ENCODE data around the gene ATP5PB. TPM values are rescaled to one million over a fixed set of nuclear protein-coding genes. Genes with fewer than 3 reads are reported as not detected.

The ATP5PB gene
- total RNA-seq, 2 experiments from 2014 or later, result 286 to 303 TPM

DNA sequence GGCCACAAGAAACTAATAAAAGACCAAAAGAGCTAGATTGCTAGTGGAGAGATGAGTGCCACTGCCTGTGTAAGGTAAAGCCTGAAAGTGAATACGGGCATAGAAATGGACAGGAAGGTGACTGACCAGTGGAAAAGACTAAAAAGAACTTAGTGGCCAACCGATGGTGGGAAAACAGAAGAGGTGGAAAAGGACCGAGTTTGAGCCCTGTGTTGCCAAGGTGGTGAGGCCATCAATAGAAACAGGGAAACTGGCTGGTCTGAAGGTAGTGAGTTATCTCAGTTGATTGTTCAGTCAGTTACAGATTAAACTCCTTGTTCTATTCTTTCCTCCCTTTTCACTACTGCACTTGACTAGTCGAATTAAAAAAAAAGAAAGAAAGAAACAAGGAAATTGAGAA, 2.7 kb upstream of the ATP5PB start:
- no peak for DNase-seq (ENCODE audit: low spot score)
- H3K4me2 ChIP-seq (ENCODE audit: low read length), result peak overlapping the region; percentile 88
- H3K9me2 ChIP-seq (ENCODE audit: insufficient read depth, low read length), result no peaks in the 10 kb centered on the region
- intact Hi-C loops (cut with micrococcal nuclease; ENCODE audit: unreplicated experiment), result loop anchor here (10.0 kb wide), 1 partner anchor 102 kb away; no protein-coding TSS in a partner anchor
- H4K20me1 ChIP-seq (ENCODE audit: insufficient read depth, low read length), result peaks cover 23% of the 10 kb centered on the region; the same call in 1 of the 2 replicates
- no peak overlapping the region for H3K27ac ChIP-seq (ENCODE audit: low read depth, low read length, poor library complexity, severe bottlenecking)
- peaks cover 32% of the 10 kb centered on the region for H3K4me1 ChIP-seq (ENCODE audit: insufficient read depth, low read length, poor library complexity, severe bottlenecking)
- peaks cover 67% of the 10 kb centered on the region for H3K79me2 ChIP-seq (ENCODE audit: insufficient read depth, low read depth, low read length)
- POLR2A ChIA-PET, result interaction anchor here (0.8 to 1.0 kb wide), 2 partner anchors 31 to 37 kb away, joined by 3 read pairs; no protein-coding TSS in a partner anchor
- peaks cover 81% of the 10 kb centered on the region for H3K36me3 ChIP-seq (ENCODE audit: insufficient read depth, low read length)
- CTCF ChIA-PET (ENCODE audit: unreplicated experiment), result no interaction called here
- peak overlapping the region; percentile 98 for H3K4me3 ChIP-seq (ENCODE audit: low read depth, low read length, poor library complexity, severe bottlenecking)
- TF ChIP-seq CTCF (conservative IDR thresholded peaks at IDR 0.05; ENCODE audit: low read length), result no peak
- no peak for TF ChIP-seq EZH2phosphoT487 (IDR thresholded peaks at IDR 0.05; ENCODE audit: borderline replicate concordance, low read depth, low read length)
- BruUV-seq (replicated peaks), result no TSS peak
- H2AFZ ChIP-seq (ENCODE audit: low read length), result no peak overlapping the region
- H3K9me3 ChIP-seq (ENCODE audit: low read length), result no peaks in the 10 kb centered on the region

GRCh38 chr1:111446967-111447892, 2.0 kb upstream of the ATP5PB start:
- Histone ChIP-seq H3K9me2 (ENCODE audit: insufficient read depth, low read length) (no peaks in the 10 kb centered on the region), H3K4me1 (ENCODE audit: insufficient read depth, low read length, poor library complexity, severe bottlenecking) (peaks cover 32% of the 10 kb centered on the region), H4K20me1 (ENCODE audit: insufficient read depth, low read length) (peaks cover 23% of the 10 kb centered on the region; the same call in 1 of the 2 replicates), H3K79me2 (ENCODE audit: insufficient read depth, low read depth, low read length) (peaks cover 73% of the 10 kb centered on the region), H3K36me3 (ENCODE audit: insufficient read depth, low read length) (peaks cover 81% of the 10 kb centered on the region), H2AFZ (ENCODE audit: low read length) (no peak overlapping the region), H3K4me2 (ENCODE audit: low read length) (peak overlapping the region; percentile 88), H3K4me3 (ENCODE audit: low read depth, low read length, poor library complexity, severe bottlenecking) (peak overlapping the region; percentile 98), H3K9me3 (ENCODE audit: low read length) (no peaks in the 10 kb centered on the region), H3K27ac (ENCODE audit: low read depth, low read length, poor library complexity, severe bottlenecking) (no peak overlapping the region)
- ChIA-PET POLR2A (interaction anchor here (0.6 to 2.3 kb wide), 7 partner anchors 9 to 269 kb away, joined by 3 to 10 read pairs (median 4); no protein-coding TSS in a partner anchor), CTCF (ENCODE audit: unreplicated experiment) (interaction anchor here (0.6 kb wide), 1 partner anchor 416 kb away, joined by 4 read pairs; no protein-coding TSS in a partner anchor)
- no peak for TF ChIP-seq CTCF (conservative IDR thresholded peaks at IDR 0.05; ENCODE audit: low read length)
- no peak for TF ChIP-seq EZH2phosphoT487 (IDR thresholded peaks at IDR 0.05; ENCODE audit: borderline replicate concordance, low read depth, low read length)
- DNase-seq (ENCODE audit: low spot score), result no peak
- BruUV-seq (replicated peaks), result no TSS peak
- intact Hi-C loops (cut with micrococcal nuclease; ENCODE audit: unreplicated experiment), result loop anchor here (10.0 kb wide), 1 partner anchor 102 kb away; no protein-coding TSS in a partner anchor
